DOHH2 (cell line): ENCODE results near the gene GPC6.

Experiments
- EZH2phosphoT487 ChIP-seq: fragments of 200-600 bp; sonication (generic); IDR thresholded peaks from 2 replicates; pipeline ENCODE4 v1.6.1; 2017; ENCODE audit warnings: borderline replicate concordance, mild to moderate bottlenecking, antibody characterized with exemption, low read length, moderate library complexity, mixed read lengths
- TF ChIP-seq, protein P1 (sequence below): fragments of 200-600 bp; sonication (generic); IDR thresholded peaks from one replicate; pipeline ENCODE4 v1.5.1; 2014; ENCODE audit warnings: antibody characterized with exemption, mild to moderate bottlenecking, low read depth, low read length; ENCODE audit not compliant: poor library complexity, severe bottlenecking

DNA sequence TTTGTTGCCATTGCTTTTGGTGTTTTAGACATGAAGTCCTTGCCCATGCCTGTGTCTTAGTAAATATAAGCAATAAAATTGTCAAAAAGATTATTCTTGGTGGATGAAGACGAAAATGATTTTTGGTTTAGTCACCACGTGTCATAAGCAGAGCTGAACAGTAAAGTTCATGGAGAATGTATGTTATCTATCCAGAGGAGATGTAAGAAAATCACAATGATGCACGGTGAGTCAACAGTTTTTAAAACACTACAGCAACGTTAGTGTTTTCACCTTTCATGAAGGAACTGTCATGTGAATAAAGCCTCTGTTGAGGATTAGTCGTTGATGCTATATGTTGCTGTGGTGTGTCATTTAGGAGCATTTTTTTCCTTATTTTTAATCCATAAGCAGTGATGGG lies 137.6 kb downstream of the GPC6 start:
- TF ChIP-seq, protein P1, sequence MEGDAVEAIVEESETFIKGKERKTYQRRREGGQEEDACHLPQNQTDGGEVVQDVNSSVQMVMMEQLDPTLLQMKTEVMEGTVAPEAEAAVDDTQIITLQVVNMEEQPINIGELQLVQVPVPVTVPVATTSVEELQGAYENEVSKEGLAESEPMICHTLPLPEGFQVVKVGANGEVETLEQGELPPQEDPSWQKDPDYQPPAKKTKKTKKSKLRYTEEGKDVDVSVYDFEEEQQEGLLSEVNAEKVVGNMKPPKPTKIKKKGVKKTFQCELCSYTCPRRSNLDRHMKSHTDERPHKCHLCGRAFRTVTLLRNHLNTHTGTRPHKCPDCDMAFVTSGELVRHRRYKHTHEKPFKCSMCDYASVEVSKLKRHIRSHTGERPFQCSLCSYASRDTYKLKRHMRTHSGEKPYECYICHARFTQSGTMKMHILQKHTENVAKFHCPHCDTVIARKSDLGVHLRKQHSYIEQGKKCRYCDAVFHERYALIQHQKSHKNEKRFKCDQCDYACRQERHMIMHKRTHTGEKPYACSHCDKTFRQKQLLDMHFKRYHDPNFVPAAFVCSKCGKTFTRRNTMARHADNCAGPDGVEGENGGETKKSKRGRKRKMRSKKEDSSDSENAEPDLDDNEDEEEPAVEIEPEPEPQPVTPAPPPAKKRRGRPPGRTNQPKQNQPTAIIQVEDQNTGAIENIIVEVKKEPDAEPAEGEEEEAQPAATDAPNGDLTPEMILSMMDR = no peak
- TF ChIP-seq EZH2phosphoT487 = no peak
